Stimulated activated CD4-positive, alpha-beta T cell treated with anti-CD3 and anti-CD28 coated beads, Interleukin-12 subunit alpha, Interleukin-12 subunit beta, amount 100 ng/mL, for 48 hours (primary cell): ENCODE results near the gene SOCS7.
A peak's percentile ranks its signal among the peaks of the same experiment; 100 is the strongest.

Experiments used
- DNase-seq, 3 donors: peaks; one replicate each; pipeline ENCODE4 v3.0.0-alpha.2; 2020; ENCODE audit warnings: low read depth in 2 of 3, low spot score in 1 of 3

Gene SOCS7

GRCh38 chr17:38336838-38337237 lies 14.8 kb upstream of the SOCS7 start:
- no peak for DNase-seq

- no peak for DNase-seq
These were observed 13.6 kb upstream of the SOCS7 start for GRCh38 chr17:38338053-38338452.

GRCh38 chr17:38338535-38338934 lies 13.1 kb upstream of the SOCS7 start:
- DNase-seq = no peak

GRCh38 chr17:38339891-38340290 lies 11.8 kb upstream of the SOCS7 start:
- no peak for DNase-seq

- no peak for DNase-seq
These were observed 10.5 kb upstream of the SOCS7 start for GRCh38 chr17:38341035-38341721.

GRCh38 chr17:38342886-38343607 lies 8.6 kb upstream of the SOCS7 start:
- DNase-seq = no peak

- DNase-seq = no peak
These were observed 7.8 kb upstream of the SOCS7 start, which contains the start of gene GPR179 for GRCh38 chr17:38343608-38344419. Gene GPR179 (minus strand): TSS chr17:38343956. CDS start chr17:38343789, 167 bp downstream.

GRCh38 chr17:38344420-38344745 lies 7.3 kb upstream of the SOCS7 start:
- no peak for DNase-seq

- DNase-seq = no peak
These were observed 5.9 kb upstream of the SOCS7 start for GRCh38 chr17:38345743-38346142.

GRCh38 chr17:38349097-38349730 lies 2.4 kb upstream of the SOCS7 start:
- peak; percentile 77 to 91 (median 77) for DNase-seq

- no peak for DNase-seq
These were observed 1.6 kb upstream of the SOCS7 start for GRCh38 chr17:38350035-38350434.

GRCh38 chr17:38352245-38353085 lies 821 bp downstream of the SOCS7 start:
- no peak for DNase-seq

GRCh38 chr17:38353086-38353604 lies 1.5 kb downstream of the SOCS7 start:
- no peak for DNase-seq

- DNase-seq = no peak
These were observed 2.0 kb downstream of the SOCS7 start for GRCh38 chr17:38353668-38354067.

GRCh38 chr17:38354466-38354865 lies 2.8 kb downstream of the SOCS7 start:
- DNase-seq = no peak

- no peak for DNase-seq
These were observed 3.6 kb downstream of the SOCS7 start for GRCh38 chr17:38355251-38355650.

- DNase-seq = no peak
These were observed 6.0 kb downstream of the SOCS7 start for GRCh38 chr17:38357486-38358123.

- DNase-seq = no peak
These were observed 7.2 kb downstream of the SOCS7 start for GRCh38 chr17:38358586-38359513.
